Transverse colon (tissue), 4 donors: ENCODE results near the gene SLC36A4. TPM values are rescaled to one million over a fixed set of nuclear protein-coding genes. Genes with fewer than 3 reads are reported as not detected.

Experiments used
- DNase-seq: peaks from one replicate; pipeline ENCODE4 v3.0.0-alpha.2; 2019
- H3K27ac ChIP-seq, 4 donors: fragments of 200-600 bp; sonication (generic); 2 replicates each; pipeline ENCODE4 v1.5.1; 2016 to 2018; ENCODE audit warnings: inconsistent platforms in 4 of 4
- H3K27me3 ChIP-seq: fragments of 200-600 bp; sonication (generic); 2 replicates; pipeline ENCODE4 v1.5.1; 2017; ENCODE audit warnings: inconsistent platforms
- H3K36me3 ChIP-seq, 4 donors: fragments of 200-600 bp; sonication (generic); 2 replicates each; pipeline ENCODE4 v1.5.1; 2017 to 2019; ENCODE audit warnings: inconsistent platforms in 4 of 4
- H3K4me1 ChIP-seq, 4 donors: fragments of 200-600 bp; sonication (generic); 2 replicates each; pipeline ENCODE4 v1.5.1; 2017 to 2020; ENCODE audit warnings: inconsistent platforms in 4 of 4
- H3K4me3 ChIP-seq, 4 donors: fragments of 200-600 bp; sonication (generic); 1 replicate in 1 of 4; 2 replicates in 3 of 4; pipeline versions ENCODE4 v1.5.1 to v1.6.1; 2017 to 2019; ENCODE audit warnings: inconsistent platforms in 4 of 4
- H3K9me3 ChIP-seq, 2 donors: fragments of 200-600 bp; sonication (generic); 2 replicates each; pipeline ENCODE4 v1.5.1; 2017 to 2019; ENCODE audit warnings: inconsistent platforms in 2 of 2
- EP300 ChIP-seq: sonication (generic); formaldehyde crosslinking; IDR thresholded peaks from one replicate; pipeline ENCODE4 v1.6.1; 2017; ENCODE audit warnings: antibody characterized with exemption, low read depth
- POLR2A ChIP-seq: fragments of 450-650 bp; IDR thresholded peaks from one replicate; pipeline ENCODE4 v1.6.1; 2016; ENCODE audit warnings: antibody characterized with exemption, mild to moderate bottlenecking, moderate library complexity
- POLR2AphosphoS5 ChIP-seq, 3 donors: sonication (generic); formaldehyde crosslinking; IDR thresholded peaks; one replicate each; pipeline ENCODE4 v1.6.1; 2016; ENCODE audit warnings: antibody characterized with exemption in 3 of 3
- WGBS, 2 donors: methylation state at CpG; one replicate each; pipeline ENCODE4 v1.1.5; 2018; ENCODE audit warnings: low coverage in 1 of 2; 5-methylcytosine and 5-hydroxymethylcytosine counted together
- in situ Hi-C, 4 donors: fragments of 200-750 bp; cut with MboI; loops; one replicate each; pipeline versions ENCODE4 v1.15.0 to v1.15.1; 2017; ENCODE audit warnings: low sequenced_read_pairs in 3 of 4, low pct_ligation_motif_present in 1 of 4, low pct_unique_long_range_greater_than_20kb in 1 of 4
- intact Hi-C: fragments of 100-400 bp; cut with DNase I; formaldehyde crosslinking; loops from one replicate; pipeline ENCODE4 v1.15.1; 2023; ENCODE audit warnings: low total_unique reads
- total RNA-seq, 4 donors: library from RNA; depleted of rRNA; stranded (reverse); fragments of >200 nt; gene quantifications; one replicate each; pipeline ENCODE4 v1.1.0, GENCODE V29; 2016
- TF ChIP-seq, protein P1 (sequence below), 5 experiments: fragments of 200-600 bp in 3 of 5; fragments of 450-650 bp in 2 of 5; sonication (generic) in 3 of 5; IDR thresholded peaks; 1 replicate in 2 of 5; 2 replicates in 3 of 5; pipeline ENCODE4 v1.5.1; 2016 to 2017; ENCODE audit warnings: antibody characterized with exemption in 5 of 5, inconsistent platforms in 3 of 5, mild to moderate bottlenecking in 2 of 5, moderate library complexity in 1 of 5

SLC36A4 gene
- total RNA-seq, 4 donors from 2014 or later, result 11.7 to 90.5 (median 31.7) TPM

GRCh38 chr11:93123351-93123898 lies 74.4 kb downstream of the SLC36A4 start:
- no peaks in the 10 kb centered on the region for H3K9me3 ChIP-seq
- DNase-seq, result peak; percentile 84
- WGBS, 2 donors, result 24 to 45% methylated on average over 4 of the region's 4 CpGs
- peak in 1 of 3 donors; percentile 21 for TF ChIP-seq POLR2AphosphoS5 (IDR thresholded peaks at IDR 0.05)
- TF ChIP-seq, protein P1, sequence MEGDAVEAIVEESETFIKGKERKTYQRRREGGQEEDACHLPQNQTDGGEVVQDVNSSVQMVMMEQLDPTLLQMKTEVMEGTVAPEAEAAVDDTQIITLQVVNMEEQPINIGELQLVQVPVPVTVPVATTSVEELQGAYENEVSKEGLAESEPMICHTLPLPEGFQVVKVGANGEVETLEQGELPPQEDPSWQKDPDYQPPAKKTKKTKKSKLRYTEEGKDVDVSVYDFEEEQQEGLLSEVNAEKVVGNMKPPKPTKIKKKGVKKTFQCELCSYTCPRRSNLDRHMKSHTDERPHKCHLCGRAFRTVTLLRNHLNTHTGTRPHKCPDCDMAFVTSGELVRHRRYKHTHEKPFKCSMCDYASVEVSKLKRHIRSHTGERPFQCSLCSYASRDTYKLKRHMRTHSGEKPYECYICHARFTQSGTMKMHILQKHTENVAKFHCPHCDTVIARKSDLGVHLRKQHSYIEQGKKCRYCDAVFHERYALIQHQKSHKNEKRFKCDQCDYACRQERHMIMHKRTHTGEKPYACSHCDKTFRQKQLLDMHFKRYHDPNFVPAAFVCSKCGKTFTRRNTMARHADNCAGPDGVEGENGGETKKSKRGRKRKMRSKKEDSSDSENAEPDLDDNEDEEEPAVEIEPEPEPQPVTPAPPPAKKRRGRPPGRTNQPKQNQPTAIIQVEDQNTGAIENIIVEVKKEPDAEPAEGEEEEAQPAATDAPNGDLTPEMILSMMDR (IDR thresholded peaks at IDR 0.05), result no peak
- intact Hi-C loops (no loop called here), in situ Hi-C loops (no loop called here)
- H3K4me3 ChIP-seq, result no peak overlapping the region
- H3K27ac ChIP-seq, result peak overlapping the region; percentile 51 to 74 (median 68)
- no peaks in the 10 kb centered on the region for H3K27me3 ChIP-seq
- peaks cover 0 to 27% (median 10%) of the 10 kb centered on the region in 4 donors for H3K4me1 ChIP-seq
- H3K36me3 ChIP-seq, result no peaks in the 10 kb centered on the region

DNA sequence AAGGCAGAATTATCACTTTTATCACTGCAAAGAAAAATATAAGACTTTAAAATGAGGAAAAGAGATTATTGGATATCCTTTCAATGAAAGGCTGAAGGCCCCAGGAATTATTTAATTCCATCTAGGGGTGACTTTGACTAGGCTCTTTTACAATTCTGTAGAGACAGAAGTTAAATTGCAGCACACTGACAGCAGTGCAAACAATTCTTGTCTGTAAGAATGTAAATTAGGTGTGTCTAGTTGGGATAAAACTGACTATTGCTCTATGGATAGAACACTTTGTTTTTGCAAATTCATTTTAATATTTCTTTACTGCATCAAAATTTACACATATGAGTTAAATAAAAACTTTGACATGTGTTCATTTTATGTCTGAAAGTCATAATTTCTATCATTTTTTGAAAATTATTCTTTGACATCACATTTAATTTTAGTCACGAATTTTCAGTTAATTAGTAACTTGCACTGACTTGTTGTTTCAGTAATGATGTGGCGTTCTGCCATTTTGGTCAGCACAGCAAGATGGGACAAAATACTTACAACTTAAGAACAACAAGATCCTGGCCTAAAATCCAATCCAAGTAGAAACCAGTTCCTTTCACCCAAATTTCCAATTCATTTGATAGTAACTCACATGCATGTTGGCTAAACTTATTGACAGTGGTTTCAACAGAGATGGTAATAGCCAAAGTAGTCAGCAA lies 75.1 kb downstream of the SLC36A4 start:
- Histone ChIP-seq H3K4me3 (no peak overlapping the region), H3K9me3 (no peaks in the 10 kb centered on the region), H3K27ac (peak overlapping the region; percentile 51 to 74 (median 68)), H3K36me3 (no peaks in the 10 kb centered on the region), H3K27me3 (no peaks in the 10 kb centered on the region), H3K4me1 (peaks cover 0 to 27% (median 10%) of the 10 kb centered on the region in 4 donors)
- DNase-seq, result no peak
- no peak for TF ChIP-seq EP300
- TF ChIP-seq POLR2A, result no peak
- TF ChIP-seq POLR2AphosphoS5 (IDR thresholded peaks at IDR 0.05), result no peak
- TF ChIP-seq, protein P1 (IDR thresholded peaks at IDR 0.05), result no peak
- in situ Hi-C loops (no loop called here), intact Hi-C loops (no loop called here)
- 50 to 73% methylated on average over 2 of the region's 2 CpGs for WGBS, 2 donors

DNA sequence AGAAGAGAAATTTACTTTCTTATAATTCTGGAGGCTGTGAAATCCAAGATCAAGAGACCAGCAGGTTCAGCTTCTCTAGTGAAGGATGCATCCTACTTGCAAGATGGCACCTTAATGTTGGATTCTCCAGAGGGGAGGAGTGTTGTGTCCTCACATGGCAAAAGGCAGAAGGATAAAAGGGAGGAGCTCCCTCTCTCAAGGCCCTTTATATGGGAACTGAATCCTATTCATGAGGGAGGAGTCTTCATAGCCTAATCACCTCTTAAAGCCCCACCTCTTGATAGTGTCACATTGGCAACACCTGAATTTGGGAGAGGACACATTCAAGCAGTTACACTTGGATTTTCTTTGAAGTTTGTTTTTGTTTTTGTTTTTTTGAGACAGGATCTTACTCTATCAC lies 79.5 kb downstream of the SLC36A4 start:
- DNase-seq, result no peak
- in situ Hi-C loops, result no loop called here
- TF ChIP-seq POLR2A (no peak), EP300 (no peak), POLR2AphosphoS5 (IDR thresholded peaks at IDR 0.05) (no peak)
- TF ChIP-seq, protein P1 (IDR thresholded peaks at IDR 0.05), result no peak

GRCh38 chr11:93117565-93117964 lies 80.2 kb downstream of the SLC36A4 start:
- 59 to 63% methylated on average over 5 to 6 of the region's 6 CpGs for WGBS, 2 donors

More for the DNA sequence above, 79.5 kb downstream of the SLC36A4 start:
- Histone ChIP-seq H3K9me3 (no peaks in the 10 kb centered on the region), H3K4me3 (no peak overlapping the region), H3K27me3 (no peaks in the 10 kb centered on the region), H3K36me3 (no peaks in the 10 kb centered on the region), H3K4me1 (peaks cover 0 to 36% (median 10%) of the 10 kb centered on the region in 4 donors), H3K27ac (no peak overlapping the region)
- intact Hi-C loops, result no loop called here

More at GRCh38 chr11:93117565-93117964, 80.2 kb downstream of the SLC36A4 start:
- Histone ChIP-seq H3K4me1 (peaks cover 0 to 29% (median 8%) of the 10 kb centered on the region in 4 donors), H3K4me3 (no peak overlapping the region), H3K9me3 (no peaks in the 10 kb centered on the region), H3K27me3 (no peaks in the 10 kb centered on the region), H3K27ac (peak overlapping the region in 1 of 4 donors; percentile 64), H3K36me3 (no peaks in the 10 kb centered on the region)
- no peak for DNase-seq
- intact Hi-C loops, result no loop called here
- TF ChIP-seq POLR2AphosphoS5 (IDR thresholded peaks at IDR 0.05) (no peak), POLR2A (no peak), EP300 (no peak)
- TF ChIP-seq, protein P1 (IDR thresholded peaks at IDR 0.05), result no peak
- in situ Hi-C loops, result no loop called here
